GM12891 (cell line): ENCODE measurements around the gene LTBP2.

Experiments
- PAX5 ChIP-seq: IDR thresholded peaks from 2 replicates; pipeline ENCODE4 v1.6.1; 2011; ENCODE audit warnings: low read length, moderate library complexity, mild to moderate bottlenecking; ENCODE audit not compliant: insufficient read depth, severe bottlenecking
- POLR2A ChIP-seq: IDR thresholded peaks from 2 replicates; pipeline ENCODE4 v1.6.1; 2011; ENCODE audit warnings: low read depth, low read length, control low read depth
- POLR2AphosphoS5 ChIP-seq: IDR thresholded peaks from 2 replicates; pipeline ENCODE4 v1.6.1; 2011; ENCODE audit warnings: low read depth, low read length, control low read depth
- SPI1 ChIP-seq: IDR thresholded peaks from 2 replicates; pipeline ENCODE4 v1.6.1; 2011; ENCODE audit warnings: low read depth, low read length, control low read depth
- TAF1 ChIP-seq: IDR thresholded peaks from 2 replicates; pipeline ENCODE4 v1.6.1; 2011; ENCODE audit warnings: low read depth, low read length, control low read depth

DNA sequence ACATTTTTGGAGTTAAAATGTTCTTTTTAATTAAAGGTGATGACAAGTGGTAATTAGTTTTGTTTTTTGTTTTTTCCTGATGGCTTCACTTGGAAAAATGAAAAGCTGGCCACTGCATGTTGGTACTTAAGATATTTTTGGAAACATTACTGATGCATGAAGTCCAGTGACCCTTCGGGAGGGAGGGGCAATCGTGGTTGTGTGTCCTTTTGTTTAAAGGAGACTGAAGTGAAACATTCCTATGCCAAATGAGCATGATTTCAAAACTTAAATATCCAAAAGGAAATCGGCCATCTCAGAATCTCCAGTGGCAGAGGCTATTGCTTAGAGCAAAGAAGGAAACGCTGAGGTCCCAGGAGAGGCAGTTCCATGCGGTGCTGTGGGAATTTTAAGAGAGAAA, 20.1 kb downstream of the LTBP2 start:
- TF ChIP-seq POLR2A (no peak), PAX5 (no peak), POLR2AphosphoS5 (no peak), TAF1 (no peak), SPI1 (no peak)
